Fibroblast of pulmonary artery (primary cell): ENCODE measurements around the gene MYO15A.

Experiments used
- DNase-seq: peaks from one replicate; pipeline ENCODE4 v3.0.0-alpha.2; 2010; ENCODE audit warnings: low read depth
- H3K4me3 ChIP-seq: replicated peaks from 2 replicates; pipeline ENCODE4 v1.5.1; 2011; ENCODE audit warnings: low read depth, mild to moderate bottlenecking, control low read depth, low read length, moderate library complexity
- TF ChIP-seq, protein P1 (sequence below): IDR thresholded peaks from 2 replicates; pipeline ENCODE4 v1.5.1; 2011; ENCODE audit warnings: mild to moderate bottlenecking, control low read depth, low read length, inconsistent platforms; ENCODE audit errors: missing control alignments

The MYO15A gene, protein sequence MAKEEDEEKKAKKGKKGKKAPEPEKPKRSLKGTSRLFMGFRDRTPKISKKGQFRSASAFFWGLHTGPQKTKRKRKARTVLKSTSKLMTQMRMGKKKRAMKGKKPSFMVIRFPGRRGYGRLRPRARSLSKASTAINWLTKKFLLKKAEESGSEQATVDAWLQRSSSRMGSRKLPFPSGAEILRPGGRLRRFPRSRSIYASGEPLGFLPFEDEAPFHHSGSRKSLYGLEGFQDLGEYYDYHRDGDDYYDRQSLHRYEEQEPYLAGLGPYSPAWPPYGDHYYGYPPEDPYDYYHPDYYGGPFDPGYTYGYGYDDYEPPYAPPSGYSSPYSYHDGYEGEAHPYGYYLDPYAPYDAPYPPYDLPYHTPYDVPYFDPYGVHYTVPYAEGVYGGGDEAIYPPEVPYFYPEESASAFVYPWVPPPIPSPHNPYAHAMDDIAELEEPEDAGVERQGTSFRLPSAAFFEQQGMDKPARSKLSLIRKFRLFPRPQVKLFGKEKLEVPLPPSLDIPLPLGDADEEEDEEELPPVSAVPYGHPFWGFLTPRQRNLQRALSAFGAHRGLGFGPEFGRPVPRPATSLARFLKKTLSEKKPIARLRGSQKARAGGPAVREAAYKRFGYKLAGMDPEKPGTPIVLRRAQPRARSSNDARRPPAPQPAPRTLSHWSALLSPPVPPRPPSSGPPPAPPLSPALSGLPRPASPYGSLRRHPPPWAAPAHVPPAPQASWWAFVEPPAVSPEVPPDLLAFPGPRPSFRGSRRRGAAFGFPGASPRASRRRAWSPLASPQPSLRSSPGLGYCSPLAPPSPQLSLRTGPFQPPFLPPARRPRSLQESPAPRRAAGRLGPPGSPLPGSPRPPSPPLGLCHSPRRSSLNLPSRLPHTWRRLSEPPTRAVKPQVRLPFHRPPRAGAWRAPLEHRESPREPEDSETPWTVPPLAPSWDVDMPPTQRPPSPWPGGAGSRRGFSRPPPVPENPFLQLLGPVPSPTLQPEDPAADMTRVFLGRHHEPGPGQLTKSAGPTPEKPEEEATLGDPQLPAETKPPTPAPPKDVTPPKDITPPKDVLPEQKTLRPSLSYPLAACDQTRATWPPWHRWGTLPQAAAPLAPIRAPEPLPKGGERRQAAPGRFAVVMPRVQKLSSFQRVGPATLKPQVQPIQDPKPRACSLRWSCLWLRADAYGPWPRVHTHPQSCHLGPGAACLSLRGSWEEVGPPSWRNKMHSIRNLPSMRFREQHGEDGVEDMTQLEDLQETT (N-terminal part only)

DNA sequence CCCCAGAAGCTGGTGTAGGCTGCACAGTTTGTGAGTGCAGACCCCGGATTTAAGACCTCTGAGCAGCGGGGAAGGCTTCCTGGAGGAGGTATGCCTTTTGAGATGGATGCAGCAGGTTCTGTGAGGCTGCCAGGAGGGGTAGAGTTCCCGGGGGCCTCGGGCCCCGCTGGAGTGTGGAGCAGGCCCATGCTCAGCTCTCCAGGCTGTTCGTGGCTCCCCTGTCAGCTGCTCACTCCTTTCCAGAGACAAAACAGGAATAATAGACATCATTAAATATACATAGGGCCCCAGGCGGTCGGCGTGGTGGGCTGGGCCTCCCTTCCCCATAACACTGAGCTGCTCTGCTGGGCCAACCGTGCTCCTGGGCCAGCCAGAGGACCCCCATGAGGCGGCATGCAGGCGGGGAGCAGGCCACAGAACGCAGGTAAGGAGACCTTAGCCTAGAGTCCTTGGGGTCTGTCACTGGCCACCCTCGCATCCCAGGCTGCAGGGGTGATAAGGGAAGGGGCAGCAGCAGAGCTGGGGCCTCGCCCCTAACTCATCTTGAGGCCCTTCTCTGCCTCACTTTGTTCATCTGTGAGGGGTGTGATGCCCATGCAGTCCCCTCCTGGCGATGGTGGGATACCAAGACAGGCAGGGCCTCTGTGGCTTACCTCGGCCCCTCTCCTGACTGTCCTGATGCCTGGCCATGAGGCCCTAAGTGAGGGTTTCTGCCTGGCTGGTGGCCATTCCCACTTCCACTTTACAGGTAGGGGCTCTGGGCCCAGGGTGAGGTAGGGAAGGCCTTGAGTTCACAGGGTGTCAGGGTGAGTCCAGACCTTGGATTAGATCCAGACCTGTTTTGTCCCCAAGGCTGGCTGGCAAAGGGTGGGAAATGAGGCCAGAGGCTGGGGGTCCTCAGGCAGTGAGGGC is at the start of gene MYO15A:
MYO15A (plus strand) TSS at position 356 of the 912 bp plus-strand sequence. CDS start 10,045 bp downstream, outside the sequence.
- no peak for DNase-seq
- no peak within 1 kb of the TSS for H3K4me3 ChIP-seq
- TF ChIP-seq, protein P1, sequence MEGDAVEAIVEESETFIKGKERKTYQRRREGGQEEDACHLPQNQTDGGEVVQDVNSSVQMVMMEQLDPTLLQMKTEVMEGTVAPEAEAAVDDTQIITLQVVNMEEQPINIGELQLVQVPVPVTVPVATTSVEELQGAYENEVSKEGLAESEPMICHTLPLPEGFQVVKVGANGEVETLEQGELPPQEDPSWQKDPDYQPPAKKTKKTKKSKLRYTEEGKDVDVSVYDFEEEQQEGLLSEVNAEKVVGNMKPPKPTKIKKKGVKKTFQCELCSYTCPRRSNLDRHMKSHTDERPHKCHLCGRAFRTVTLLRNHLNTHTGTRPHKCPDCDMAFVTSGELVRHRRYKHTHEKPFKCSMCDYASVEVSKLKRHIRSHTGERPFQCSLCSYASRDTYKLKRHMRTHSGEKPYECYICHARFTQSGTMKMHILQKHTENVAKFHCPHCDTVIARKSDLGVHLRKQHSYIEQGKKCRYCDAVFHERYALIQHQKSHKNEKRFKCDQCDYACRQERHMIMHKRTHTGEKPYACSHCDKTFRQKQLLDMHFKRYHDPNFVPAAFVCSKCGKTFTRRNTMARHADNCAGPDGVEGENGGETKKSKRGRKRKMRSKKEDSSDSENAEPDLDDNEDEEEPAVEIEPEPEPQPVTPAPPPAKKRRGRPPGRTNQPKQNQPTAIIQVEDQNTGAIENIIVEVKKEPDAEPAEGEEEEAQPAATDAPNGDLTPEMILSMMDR = no peak

DNA sequence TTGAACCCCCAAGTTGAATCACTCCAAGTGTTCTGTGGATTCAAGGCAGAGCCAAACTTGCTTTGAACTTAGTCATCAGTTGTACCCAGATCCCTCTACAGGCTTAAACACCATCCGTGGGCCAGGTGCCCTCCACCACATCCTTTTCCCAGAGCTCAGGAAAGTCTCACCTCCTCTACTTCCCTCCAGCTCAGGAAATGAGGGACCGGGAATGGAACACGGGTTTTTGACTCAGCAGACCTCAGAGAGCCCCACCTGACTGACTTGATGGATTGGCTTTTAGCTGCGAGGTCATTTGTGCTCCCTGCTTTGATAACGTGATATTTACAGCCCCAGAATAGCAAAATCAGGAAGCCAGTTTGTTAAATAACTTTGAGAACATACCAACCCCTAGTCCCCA is 49.3 kb upstream of the MYO15A start:
- H3K4me3 ChIP-seq = no peak overlapping the region
- no peak for DNase-seq
- TF ChIP-seq, protein P1 = no peak

DNA sequence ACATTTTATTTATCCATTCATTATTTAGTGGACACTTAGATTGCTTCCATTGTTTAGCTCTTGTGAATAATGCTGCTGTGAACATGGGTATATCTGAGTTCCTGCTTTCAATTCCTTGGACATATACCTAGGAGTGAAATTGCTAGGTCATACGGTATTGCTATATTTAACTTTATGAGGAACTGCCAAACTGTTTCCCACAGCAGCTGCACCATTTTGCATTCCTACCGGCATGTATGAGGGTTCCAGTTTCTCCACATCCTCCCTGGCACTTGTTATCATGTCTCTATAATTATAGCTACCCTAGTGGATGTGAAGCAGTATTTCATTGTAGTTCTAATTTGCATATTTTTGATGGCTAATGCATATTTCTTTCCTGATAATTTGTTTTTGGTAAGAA is 44.5 kb upstream of the MYO15A start:
- H3K4me3 ChIP-seq = no peak overlapping the region
- TF ChIP-seq, protein P1 = no peak
- no peak for DNase-seq

DNA sequence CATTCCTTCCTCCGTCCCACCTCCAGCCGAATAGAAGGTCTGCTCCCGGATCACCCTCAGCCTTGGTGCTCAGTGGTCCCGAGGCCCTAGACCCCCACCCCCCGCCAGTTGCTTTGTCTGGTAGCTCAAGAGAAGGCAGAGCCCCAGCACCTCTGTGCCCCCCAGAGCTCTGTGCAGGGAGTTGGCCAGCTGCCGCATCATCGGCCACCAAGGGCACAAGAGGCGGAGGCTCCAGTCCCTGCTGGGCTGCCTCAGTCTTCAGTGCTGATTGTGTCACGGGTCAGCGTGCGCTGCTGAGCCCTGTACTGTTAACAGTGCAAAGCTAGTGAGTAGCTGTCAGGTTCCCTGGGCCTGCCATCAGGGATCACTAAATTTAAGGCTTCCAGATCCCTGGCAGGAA is 43.0 kb upstream of the MYO15A start:
- DNase-seq = no peak
- H3K4me3 ChIP-seq = no peak overlapping the region
- TF ChIP-seq, protein P1 = no peak

DNA sequence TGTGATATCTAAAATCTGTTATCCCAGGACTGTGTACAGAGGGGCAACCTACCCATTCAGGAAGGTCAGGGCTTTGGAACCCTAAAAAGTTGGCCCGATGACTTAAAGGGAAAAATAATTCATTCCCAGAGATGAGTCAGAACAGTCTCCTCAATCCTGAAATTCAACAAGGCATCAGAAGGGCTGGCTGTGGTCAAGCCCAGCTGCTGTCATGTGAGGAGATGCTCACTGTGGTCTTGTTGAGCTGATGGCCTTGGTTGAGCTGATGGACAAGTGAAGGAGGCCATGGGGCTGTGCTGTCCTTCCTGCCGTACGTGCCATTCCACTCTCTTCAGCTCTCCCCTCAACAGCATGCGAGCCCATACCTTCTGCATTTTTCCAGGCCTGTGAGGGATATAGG is 41.7 kb upstream of the MYO15A start:
- TF ChIP-seq, protein P1 = no peak
- no peak for DNase-seq
- H3K4me3 ChIP-seq = no peak overlapping the region

DNA sequence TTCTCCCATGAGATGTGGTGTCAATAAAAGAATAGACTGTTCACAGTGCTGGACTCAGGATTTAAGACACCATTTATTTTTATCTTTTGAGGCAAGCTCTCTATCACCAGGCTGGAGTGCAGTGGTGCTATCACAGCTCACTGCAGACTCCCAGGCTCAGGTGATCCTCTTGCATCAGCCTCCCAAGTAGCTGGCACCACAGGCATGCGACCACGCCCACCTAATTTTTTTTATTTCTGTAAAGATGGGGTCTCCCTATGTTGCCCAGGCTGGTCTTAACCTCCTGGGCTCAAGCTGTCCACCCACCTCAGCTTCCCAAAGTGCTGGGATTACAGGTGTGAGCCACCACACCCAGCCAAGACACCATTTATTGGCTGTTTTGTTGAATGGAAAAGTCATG is 39.5 kb upstream of the MYO15A start:
- H3K4me3 ChIP-seq = no peak overlapping the region
- TF ChIP-seq, protein P1 = no peak
- no peak for DNase-seq
